GM21528 (cell line): ENCODE data around the gene HECTD1.
"Not testable (repeated sequence)": the region's sequence is repeated elsewhere in the genome, so short reads cannot be mapped to it uniquely, and the experiment has no call there.

Source experiments
- ATAC-seq: cut with Tn5 transposase; IDR thresholded peaks from one replicate; pipeline ENCODE4 v1.9.1; 2021; ENCODE audit warnings: mild to moderate bottlenecking, moderate library complexity; ENCODE audit not compliant: unreplicated experiment, low FRiP score

HECTD1 gene

GRCh38 chr14:31106768-31107167, 100.8 kb downstream of the HECTD1 start:
- no peak for ATAC-seq

- no peak for ATAC-seq
Observed at GRCh38 chr14:31097081-31097480, 110.5 kb downstream of the HECTD1 start.

- no peak for ATAC-seq
Observed at GRCh38 chr14:31096255-31096654, 111.3 kb downstream of the HECTD1 start.

GRCh38 chr14:31095817-31096216, 111.8 kb downstream of the HECTD1 start:
- not testable (repeated sequence) for ATAC-seq

- ATAC-seq: not testable (repeated sequence)
Observed at GRCh38 chr14:31093884-31094839, 113.4 kb downstream of the HECTD1 start.

- no peak for ATAC-seq
Observed at GRCh38 chr14:31092160-31092708, 115.4 kb downstream of the HECTD1 start.

GRCh38 chr14:31090883-31091764, 116.5 kb downstream of the HECTD1 start:
- ATAC-seq: no peak

GRCh38 chr14:31086466-31086865, 121.1 kb downstream of the HECTD1 start:
- ATAC-seq: not testable (repeated sequence)

- ATAC-seq: no peak
Observed at GRCh38 chr14:31085027-31085426, 122.6 kb downstream of the HECTD1 start.

GRCh38 chr14:31084385-31084784, 123.2 kb downstream of the HECTD1 start:
- ATAC-seq: peak; percentile 55

GRCh38 chr14:31083781-31084180, 123.8 kb downstream of the HECTD1 start:
- ATAC-seq: no peak

GRCh38 chr14:31080484-31080883, 127.1 kb downstream of the HECTD1 start:
- ATAC-seq: no peak

GRCh38 chr14:31080056-31080455, 127.5 kb downstream of the HECTD1 start:
- no peak for ATAC-seq

GRCh38 chr14:31078766-31079165, 128.8 kb downstream of the HECTD1 start:
- no peak for ATAC-seq

- no peak for ATAC-seq
Observed at GRCh38 chr14:31075144-31075543, 132.4 kb downstream of the HECTD1 start.

- ATAC-seq: no peak
Observed at GRCh38 chr14:31071151-31071550, 136.4 kb downstream of the HECTD1 start.

GRCh38 chr14:31070431-31070830, 137.2 kb downstream of the HECTD1 start:
- no peak for ATAC-seq

- no peak for ATAC-seq
Observed at GRCh38 chr14:31069343-31069742, 138.2 kb downstream of the HECTD1 start.

GRCh38 chr14:31068235-31068634, 139.4 kb downstream of the HECTD1 start:
- no peak for ATAC-seq

GRCh38 chr14:31062908-31063307, 144.7 kb downstream of the HECTD1 start:
- ATAC-seq: not testable (repeated sequence)
